ENCODE data around the gene SLC39A2.
A peak's percentile ranks its signal among the peaks of the same experiment; 100 is the strongest.
"Not testable (repeated sequence)": the region's sequence is repeated elsewhere in the genome, so short reads cannot be mapped to it uniquely, and the experiment has no call there.

The SLC39A2 gene, protein sequence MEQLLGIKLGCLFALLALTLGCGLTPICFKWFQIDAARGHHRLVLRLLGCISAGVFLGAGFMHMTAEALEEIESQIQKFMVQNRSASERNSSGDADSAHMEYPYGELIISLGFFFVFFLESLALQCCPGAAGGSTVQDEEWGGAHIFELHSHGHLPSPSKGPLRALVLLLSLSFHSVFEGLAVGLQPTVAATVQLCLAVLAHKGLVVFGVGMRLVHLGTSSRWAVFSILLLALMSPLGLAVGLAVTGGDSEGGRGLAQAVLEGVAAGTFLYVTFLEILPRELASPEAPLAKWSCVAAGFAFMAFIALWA

DNA sequence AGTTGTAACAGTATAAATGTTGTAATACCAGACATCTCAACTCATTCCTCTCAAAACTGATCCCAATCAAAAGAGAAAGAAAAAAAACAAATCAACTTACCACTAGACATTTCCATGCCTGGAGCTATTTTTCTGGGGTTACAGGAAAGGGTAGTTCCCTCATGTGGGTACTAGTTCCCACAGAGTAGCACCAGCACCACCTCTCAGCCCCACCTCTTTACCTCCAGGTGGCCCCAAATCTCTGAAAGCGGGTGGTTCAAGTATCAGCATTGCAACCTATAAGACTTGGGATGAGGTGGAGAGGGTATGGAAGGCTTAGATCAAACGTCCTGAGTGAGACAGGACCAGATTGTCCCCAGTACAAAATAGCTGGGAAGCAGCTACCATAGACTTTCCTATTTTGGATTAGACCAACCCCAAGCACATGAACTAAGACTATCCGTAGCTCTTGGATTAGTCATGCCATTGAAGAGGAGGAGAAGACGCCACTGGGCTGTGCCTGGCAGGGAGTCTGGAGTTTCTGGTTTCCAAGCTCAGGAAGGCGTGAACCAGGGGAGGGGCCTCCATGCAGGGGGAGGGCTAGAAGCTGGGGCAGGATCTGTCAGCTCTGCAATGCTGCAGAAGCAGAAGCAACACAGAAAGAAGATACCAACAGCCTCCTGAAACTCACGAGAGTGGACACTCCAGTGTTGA lies at the start of gene SLC39A2:
TSS of gene SLC39A2 (plus strand) at position 620 of the 693 bp plus-strand sequence. CDS start 154 bp downstream, outside the sequence.
- ATAC-seq, result peak; percentile 28
- no peak for DNase-seq

DNA sequence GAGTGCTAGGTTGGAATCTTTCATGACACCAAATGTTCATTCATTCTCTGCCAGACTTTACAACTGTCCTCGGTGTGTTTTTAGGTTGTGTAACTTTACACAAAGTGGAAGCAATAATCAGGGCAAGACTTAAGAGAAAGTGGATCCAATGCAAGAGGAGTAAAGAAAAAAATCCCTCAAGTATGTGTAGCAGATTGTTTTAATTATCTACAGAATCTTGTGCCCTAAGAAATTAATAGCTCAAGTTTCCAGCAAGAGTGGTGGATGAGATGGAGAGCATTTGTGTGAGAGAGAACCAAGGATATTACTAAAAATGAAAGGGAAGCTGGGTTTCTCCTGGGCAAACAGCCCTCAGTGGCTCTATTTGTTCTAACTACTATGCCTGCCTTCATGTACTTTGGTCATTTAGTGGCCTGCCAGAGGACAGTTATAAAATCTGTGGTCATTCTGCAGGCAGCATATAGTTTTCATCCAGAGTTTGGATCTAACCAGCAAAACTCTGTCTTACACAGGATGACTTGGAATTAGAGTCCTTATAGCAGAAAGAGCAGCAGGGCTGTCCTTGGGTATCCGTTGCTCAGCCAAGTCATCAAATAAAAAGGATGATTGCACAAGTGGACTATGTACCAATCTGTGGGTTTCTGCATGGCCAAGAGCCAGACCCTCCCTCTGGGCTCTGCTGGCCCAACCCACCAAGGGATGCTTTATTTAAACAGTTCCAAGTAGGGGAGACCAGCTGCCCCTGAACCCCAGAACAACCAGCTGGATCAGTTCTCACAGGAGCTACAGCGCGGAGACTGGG lies 44.2 kb upstream of the SLC39A2 start, which contains the start of gene RNASE2:
TSS of gene RNASE2 (plus strand) at position 752 of the 802 bp plus-strand sequence. CDS start 285 bp downstream, outside the sequence.
- not testable (repeated sequence) for ATAC-seq

GRCh38 chr14:20955538-20955873 lies 43.6 kb upstream of the SLC39A2 start:
- DNase-seq, ATAC-seq: not testable (repeated sequence)

More for the DNA sequence above, 44.2 kb upstream of the SLC39A2 start, which contains the start of gene RNASE2:
- not testable (repeated sequence) for DNase-seq

- DNase-seq, result no peak
- ATAC-seq, result no peak
Measured at GRCh38 chr14:20956376-20956976, 42.6 kb upstream of the SLC39A2 start.

- DNase-seq, ATAC-seq: not testable (repeated sequence)
Measured at GRCh38 chr14:20958946-20959345, 40.1 kb upstream of the SLC39A2 start.

- DNase-seq (no peak), ATAC-seq (no peak)
Measured at GRCh38 chr14:20969336-20969735, 29.8 kb upstream of the SLC39A2 start.

GRCh38 chr14:20970647-20970982 lies 28.5 kb upstream of the SLC39A2 start:
- ATAC-seq, result peak; percentile 2
- DNase-seq, result no peak

DNA sequence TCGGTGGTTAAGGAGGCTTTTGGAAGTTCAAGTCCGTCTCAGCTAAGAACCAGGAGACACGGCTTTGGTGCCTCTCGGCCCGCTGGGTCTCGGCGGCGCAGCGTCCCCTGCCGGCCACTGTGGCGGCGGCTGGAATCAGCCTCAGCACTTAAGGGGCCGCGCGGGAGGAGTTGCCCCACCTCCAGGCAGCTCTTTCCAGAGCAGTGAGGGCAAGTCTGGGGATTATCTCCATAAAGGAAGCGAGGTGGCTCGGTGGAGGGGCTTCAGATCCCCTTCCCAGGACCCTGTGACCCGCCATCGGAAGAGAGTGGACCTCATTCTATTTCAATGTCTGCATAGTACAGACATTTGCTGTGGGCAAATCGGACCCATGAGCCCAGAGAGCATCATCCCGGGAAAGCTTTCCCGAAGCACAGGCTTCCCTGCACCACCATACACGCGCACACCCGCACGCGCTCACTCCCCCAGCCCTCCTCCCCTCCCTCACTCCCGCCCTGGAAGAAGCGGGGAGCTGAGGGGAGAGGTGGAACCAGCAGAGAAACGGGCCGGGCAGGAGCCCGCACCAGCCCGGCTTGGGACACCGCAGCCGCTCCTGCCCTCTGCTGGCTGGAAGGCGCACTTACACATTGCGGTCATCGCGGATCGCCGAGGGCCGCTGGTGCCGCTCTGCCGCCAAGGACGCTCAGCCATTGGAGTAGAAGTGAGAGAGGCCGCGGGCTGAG lies 27.9 kb upstream of the SLC39A2 start:
- DNase-seq, result peak; percentile 87
- peak; percentile 92 for ATAC-seq

DNA sequence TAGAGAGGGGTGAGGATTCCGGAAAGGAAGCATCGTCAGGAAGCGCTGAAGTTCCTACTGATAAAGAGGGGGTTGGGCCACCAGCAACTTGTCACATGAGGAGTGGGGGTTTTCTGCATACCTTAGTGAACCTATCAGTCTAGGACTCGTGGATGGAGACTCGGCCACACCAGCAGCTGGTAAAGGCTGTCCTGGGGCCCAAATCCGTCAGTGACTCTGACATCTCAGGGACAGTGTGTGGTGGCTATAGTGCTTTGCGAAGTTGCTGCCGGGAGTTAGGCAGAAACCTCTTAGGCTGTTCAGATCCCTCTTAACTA lies 27.4 kb upstream of the SLC39A2 start:
- no peak for ATAC-seq
- no peak for DNase-seq

DNA sequence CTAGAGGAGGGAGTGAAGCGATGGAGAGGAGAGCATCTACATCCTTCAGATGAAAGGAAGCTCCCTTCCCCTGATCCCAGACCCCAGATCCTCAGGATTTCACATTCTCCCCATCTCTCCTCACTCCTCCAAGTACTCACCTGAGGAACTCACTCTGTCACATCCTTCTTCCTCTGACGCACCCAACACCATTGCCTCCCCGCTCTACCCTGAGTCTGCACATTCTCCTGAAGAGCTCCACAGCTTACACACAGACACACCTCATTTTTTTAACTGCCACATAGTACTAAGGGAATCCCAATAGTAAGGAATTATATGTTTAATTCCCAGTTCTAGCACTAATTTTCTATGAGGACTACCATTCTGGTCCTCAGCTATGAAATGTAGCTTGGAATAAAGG lies 25.6 kb upstream of the SLC39A2 start:
- no peak for ATAC-seq
- DNase-seq, result no peak

GRCh38 chr14:20976291-20976690 lies 22.8 kb upstream of the SLC39A2 start:
- no peak for ATAC-seq

DNA sequence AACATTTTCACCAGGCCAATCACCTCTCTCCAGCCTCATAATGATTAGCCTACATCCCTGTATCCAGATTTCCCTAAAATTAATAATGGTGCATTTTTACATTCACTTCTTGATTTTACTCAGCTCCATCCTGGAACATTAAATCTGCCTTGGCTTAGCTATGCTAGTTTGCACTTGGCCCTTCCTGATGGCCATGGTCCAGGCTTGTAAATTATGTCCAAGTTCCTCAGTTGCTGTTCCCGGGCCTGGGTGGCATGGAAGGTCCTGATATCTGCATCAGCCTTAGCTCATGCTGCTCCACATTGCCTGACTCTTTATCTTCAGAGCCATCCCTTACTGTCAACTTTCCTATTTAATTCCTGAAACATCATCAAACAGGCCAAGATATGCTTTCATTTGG lies 20.4 kb upstream of the SLC39A2 start:
- DNase-seq, result no peak
- no peak for ATAC-seq

More at GRCh38 chr14:20976291-20976690, 22.8 kb upstream of the SLC39A2 start:
- no peak for DNase-seq

DNA sequence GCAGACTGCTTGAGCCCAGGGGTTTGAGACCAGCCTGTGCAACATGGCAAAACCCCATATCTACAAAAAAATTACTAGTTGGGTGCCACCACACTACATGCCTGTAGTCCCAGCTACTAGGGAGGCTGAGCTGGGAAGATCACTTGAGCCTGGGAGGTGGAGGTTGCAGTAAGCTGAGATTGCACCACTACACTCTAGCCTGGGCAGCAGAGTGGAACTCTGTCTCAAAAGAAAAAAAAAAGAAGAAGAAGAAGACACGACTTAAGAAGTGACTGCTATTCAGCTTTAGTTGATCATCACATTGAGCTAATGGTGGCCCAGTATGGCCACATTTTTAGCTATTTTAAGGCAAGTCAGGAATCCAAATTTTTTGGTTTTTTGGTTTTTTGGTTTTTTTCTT lies 18.2 kb upstream of the SLC39A2 start:
- ATAC-seq (no peak), DNase-seq (no peak)

GRCh38 chr14:20982646-20983369 lies 16.3 kb upstream of the SLC39A2 start:
- ATAC-seq (no peak), DNase-seq (no peak)

DNA sequence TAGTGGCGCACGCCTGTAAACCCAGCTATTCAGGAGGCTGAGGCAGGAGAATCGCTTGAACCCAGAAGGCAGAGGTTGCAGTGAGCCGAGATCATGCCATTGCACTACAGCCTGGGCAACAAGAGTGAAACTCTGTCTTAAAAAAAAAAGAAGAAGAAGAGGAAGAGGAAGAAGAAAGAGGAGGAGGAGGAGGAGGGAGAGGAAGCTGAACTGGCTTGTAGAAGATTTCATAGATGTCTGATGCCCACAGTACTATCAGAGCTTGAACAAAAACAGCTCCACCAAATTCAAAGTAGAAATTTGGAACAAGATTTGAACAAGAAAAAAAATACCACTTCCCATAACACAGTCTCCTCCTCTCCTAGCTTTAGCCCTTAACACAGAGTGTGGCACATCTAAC lies 13.4 kb upstream of the SLC39A2 start:
- not testable (repeated sequence) for ATAC-seq, DNase-seq

GRCh38 chr14:20986811-20987210 lies 12.3 kb upstream of the SLC39A2 start:
- DNase-seq, result no peak
- no peak for ATAC-seq

- ATAC-seq (no peak), DNase-seq (no peak)
Measured at GRCh38 chr14:20988717-20989470, 10.2 kb upstream of the SLC39A2 start.

- ATAC-seq, result no peak
- DNase-seq, result no peak
Measured at GRCh38 chr14:20989471-20989786, 9.7 kb upstream of the SLC39A2 start.

DNA sequence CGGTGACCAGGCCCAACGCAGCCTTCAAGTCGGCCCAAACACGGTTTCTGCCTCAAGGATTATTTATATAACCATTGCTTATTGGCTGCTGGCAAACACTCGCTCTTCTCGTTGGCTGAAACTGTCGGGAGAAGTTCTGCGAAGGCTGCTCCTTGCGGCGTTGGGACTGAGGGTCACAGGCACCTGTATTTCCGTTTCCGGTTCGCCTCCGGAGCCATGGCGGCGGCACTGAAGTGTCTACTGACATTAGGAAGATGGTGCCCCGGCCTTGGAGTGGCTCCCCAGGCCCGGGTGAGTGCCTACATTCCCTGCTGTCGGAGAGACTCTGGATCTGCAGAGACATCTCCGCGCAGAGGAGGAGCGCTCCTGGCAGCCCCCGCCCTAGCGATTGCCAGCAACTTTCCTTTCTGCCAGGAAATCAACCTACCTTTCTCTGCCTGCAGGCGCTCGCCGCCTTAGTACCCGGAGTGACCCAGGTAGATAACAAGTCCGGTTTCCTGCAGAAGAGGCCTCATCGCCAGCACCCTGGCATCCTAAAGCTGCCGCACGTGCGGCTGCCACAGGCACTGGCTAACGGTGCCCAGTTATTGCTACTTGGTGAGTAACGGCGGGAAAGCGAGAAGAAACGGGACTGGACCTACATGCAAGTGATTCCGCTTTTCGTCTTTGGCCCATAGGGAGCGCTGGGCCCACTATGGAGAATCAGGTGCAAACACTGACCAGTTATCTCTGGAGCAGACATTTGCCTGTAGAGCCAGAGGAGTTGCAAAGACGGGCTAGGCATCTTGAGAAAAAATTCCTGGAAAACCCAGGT lies 9.1 kb upstream of the SLC39A2 start, which contains the start of gene METTL17:
TSS of gene METTL17 (plus strand) at position 194 of the 814 bp plus-strand sequence. CDS start at position 217, 23 bp downstream.
- DNase-seq (peak; percentile 88), ATAC-seq (peak; percentile 98)

Measured in stimulated activated naive CD8-positive, alpha-beta T cell treated with anti-CD3 and anti-CD28 coated beads, Interleukin-15, Interleukin-2, amounts not matched to agents 100 U/mL and 50 U/mL, for 24 hours (primary cell).